Caco-2 (cell line): ENCODE results near the gene GHRH. TPM values are rescaled to one million over a fixed set of nuclear protein-coding genes. Genes with fewer than 3 reads are reported as not detected.

Source experiments
- BruUV-seq: library from RNA; stranded (reverse); fragments of 400-500 nt; replicated peaks from 2 replicates; lab custom pipeline; 2021; lab: Mats Ljungman, UMichigan
- CTCF ChIA-PET: fragments of 300-600 bp; sonication (Branson Sonifier 250); formaldehyde crosslinking; loops from one replicate; lab custom pipeline; 2022; ENCODE audit warnings: antibody characterized with exemption; lab: Charles Lee
- POLR2A ChIA-PET: fragments of 300-600 bp; sonication (Branson Sonifier 250); formaldehyde crosslinking; loops from one replicate; lab custom pipeline; 2022; ENCODE audit warnings: antibody characterized with exemption; lab: Charles Lee
- DNase-seq, 2 experiments: peaks; one replicate each; pipeline versions ENCODE4 v3.0.0 to v3.0.0-alpha.2; 2020 to 2022
- H3K27me3 ChIP-seq: replicated peaks from 2 replicates; pipeline ENCODE4 v1.6.0; 2011; ENCODE audit warnings: low read length; ENCODE audit not compliant: control insufficient read depth, insufficient read depth
- H3K36me3 ChIP-seq: 2 replicates; pipeline ENCODE4 v1.5.1; 2011; ENCODE audit warnings: low read length; ENCODE audit not compliant: control insufficient read depth, insufficient read depth
- H3K4me1 ChIP-seq: fragments of 250-450 bp; sonication (Bioruptor Pico); 2 replicates; pipeline ENCODE4 v1.5.1; 2020; ENCODE audit warnings: mild to moderate bottlenecking
- H3K4me3 ChIP-seq: 2 replicates; pipeline ENCODE4 v1.5.1; 2011; ENCODE audit warnings: low read depth, mild to moderate bottlenecking, control low read depth, low read length
- H3K9me3 ChIP-seq: fragments of 250-450 bp; sonication (Bioruptor Pico); 2 replicates; pipeline ENCODE4 v1.5.1; 2020; ENCODE audit warnings: mild to moderate bottlenecking, moderate library complexity
- H3K27ac Mint-ChIP-seq: one replicate; pipeline ENCODE4 v1.8.0; 2022; ENCODE audit warnings: mixed read lengths; ENCODE audit not compliant: unreplicated experiment
- H3K27me3 Mint-ChIP-seq: one replicate; pipeline ENCODE4 v1.8.0; 2022; ENCODE audit warnings: mixed read lengths; ENCODE audit not compliant: insufficient read depth, unreplicated experiment
- H3K36me3 Mint-ChIP-seq: one replicate; pipeline ENCODE4 v1.8.0; 2022; ENCODE audit warnings: mild to moderate bottlenecking, mixed read lengths; ENCODE audit not compliant: insufficient read depth, unreplicated experiment
- H3K4me1 Mint-ChIP-seq: one replicate; pipeline ENCODE4 v1.8.0; 2022; ENCODE audit warnings: low read depth, mixed read lengths; ENCODE audit not compliant: unreplicated experiment
- H3K4me3 Mint-ChIP-seq: one replicate; pipeline ENCODE4 v1.8.0; 2022; ENCODE audit warnings: mild to moderate bottlenecking, moderate library complexity, mixed read lengths; ENCODE audit not compliant: unreplicated experiment
- H3K9me3 Mint-ChIP-seq: one replicate; pipeline ENCODE4 v1.8.0; 2022; ENCODE audit warnings: mixed read lengths; ENCODE audit not compliant: unreplicated experiment
- CTCF ChIP-seq, 2 experiments: fragments of 200-600 bp in 1 of 2; IDR thresholded peaks; 1 replicate in 1 of 2; 2 replicates in 1 of 2; pipeline versions ENCODE4 v1.5.1 to v1.8.0; 2011 to 2022; ENCODE audit warnings: antibody characterized with exemption in 1 of 2, control low read depth in 1 of 2, inconsistent platforms in 1 of 2, low read depth in 1 of 2, low read length in 1 of 2, mild to moderate bottlenecking in 1 of 2, moderate library complexity in 1 of 2; ENCODE audit not compliant: insufficient read depth in 1 of 2, severe bottlenecking in 1 of 2, unreplicated experiment in 1 of 2
- intact Hi-C: fragments of 100-400 bp; cut with micrococcal nuclease; formaldehyde crosslinking; loops from one replicate; pipeline ENCODE4 v1.10.0; 2022; ENCODE audit not compliant: unreplicated experiment
- total RNA-seq: library from RNA; stranded (reverse); gene quantifications from 2 replicates; pipeline ENCODE4 v1.2.3, GENCODE V29; 2022

Gene GHRH
- total RNA-seq, 1 experiment from 2014 or later, result not detected

DNA sequence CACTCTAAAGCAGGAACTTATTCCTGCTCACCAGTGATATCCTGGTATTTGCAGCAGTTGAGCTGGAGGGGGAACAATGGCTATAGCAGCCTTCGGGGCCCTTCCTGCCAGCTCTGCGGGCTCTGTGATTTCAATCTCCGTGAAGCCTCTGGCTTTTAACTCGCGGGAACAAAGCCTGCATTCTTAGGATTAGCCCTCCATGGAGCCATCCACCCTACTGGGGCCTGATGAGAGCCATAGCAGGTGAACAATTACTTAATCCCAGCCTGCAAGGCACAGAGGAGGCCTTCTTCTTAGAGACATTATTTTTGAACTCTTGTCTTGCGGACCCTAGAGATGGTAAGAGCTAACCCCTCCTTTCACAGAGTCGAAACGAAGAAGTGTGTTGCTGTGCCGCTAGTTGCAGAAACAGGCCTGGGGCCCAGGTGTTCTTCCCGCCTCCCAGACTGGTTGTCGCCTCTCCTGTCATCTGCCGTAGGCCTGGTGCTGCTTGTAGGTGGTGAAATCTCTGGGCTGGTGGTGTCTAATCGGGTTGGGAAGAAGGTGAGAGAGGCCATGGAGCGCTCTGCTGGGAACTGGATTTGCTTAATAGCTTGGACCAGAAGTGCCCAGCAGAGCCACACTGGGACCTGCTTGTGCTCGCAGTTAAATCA, 9.7 kb downstream of the GHRH start:
- POLR2A ChIA-PET, result no interaction called here
- no peak overlapping the region for H3K4me3 Mint-ChIP-seq
- no TSS peak for BruUV-seq

GRCh38 chr20:37249304-37249703, 12.3 kb downstream of the GHRH start:
- H3K27me3 ChIP-seq, result no peaks in the 10 kb centered on the region
- Mint-ChIP-seq H3K4me3 (no peak overlapping the region), H3K4me1 (no peaks in the 10 kb centered on the region), H3K9me3 (no peaks in the 10 kb centered on the region), H3K27me3 (no peaks in the 10 kb centered on the region), H3K27ac (no peak overlapping the region), H3K36me3 (peaks cover 39% of the 10 kb centered on the region)
- DNase-seq, result no peak
- H3K9me3 ChIP-seq, result no peaks in the 10 kb centered on the region
- ChIA-PET CTCF (interaction anchor here (0.6 kb wide), 1 partner anchor 57 kb away, joined by 4 read pairs; no protein-coding TSS in a partner anchor), POLR2A (no interaction called here)
- BruUV-seq, result no TSS peak
- no peaks in the 10 kb centered on the region for H3K36me3 ChIP-seq
- intact Hi-C loops, result no loop called here
- H3K4me1 ChIP-seq, result no peaks in the 10 kb centered on the region
- no peak for TF ChIP-seq CTCF (IDR thresholded peaks at IDR 0.05; ENCODE audit: insufficient read depth in 1 of 2, low read depth in 1 of 2, low read length in 1 of 2, severe bottlenecking in 1 of 2, unreplicated experiment in 1 of 2)
- no peak overlapping the region for H3K4me3 ChIP-seq

More for the DNA sequence above, 9.7 kb downstream of the GHRH start:
- peaks cover 22% of the 10 kb centered on the region for H3K36me3 Mint-ChIP-seq
- Histone ChIP-seq H3K4me3 (no peak overlapping the region), H3K36me3 (no peaks in the 10 kb centered on the region), H3K4me1 (no peaks in the 10 kb centered on the region), H3K9me3 (no peaks in the 10 kb centered on the region), H3K27me3 (no peaks in the 10 kb centered on the region; the same call in 1 of the 2 replicates)
- no peak for TF ChIP-seq CTCF (IDR thresholded peaks at IDR 0.05; ENCODE audit: insufficient read depth in 1 of 2, low read depth in 1 of 2, low read length in 1 of 2, severe bottlenecking in 1 of 2, unreplicated experiment in 1 of 2)
- no peaks in the 10 kb centered on the region for H3K9me3 Mint-ChIP-seq
- H3K4me1 Mint-ChIP-seq, result no peaks in the 10 kb centered on the region
- no peaks in the 10 kb centered on the region for H3K27me3 Mint-ChIP-seq
- CTCF ChIA-PET, result no interaction called here
- intact Hi-C loops, result no loop called here
- DNase-seq, result no peak
- H3K27ac Mint-ChIP-seq, result no peak overlapping the region

GRCh38 chr20:37247547-37247946, 14.1 kb downstream of the GHRH start:
- ChIA-PET POLR2A (no interaction called here), CTCF (interaction anchor here (0.7 to 1.3 kb wide), 3 partner anchors 10 to 27 kb away, joined by 3 to 6 read pairs (median 3); no protein-coding TSS in a partner anchor)
- Mint-ChIP-seq H3K27ac (no peak overlapping the region), H3K36me3 (peaks cover 55% of the 10 kb centered on the region), H3K27me3 (no peaks in the 10 kb centered on the region), H3K4me1 (no peaks in the 10 kb centered on the region), H3K9me3 (no peaks in the 10 kb centered on the region), H3K4me3 (no peak overlapping the region)
- no TSS peak for BruUV-seq
- no peak for TF ChIP-seq CTCF (IDR thresholded peaks at IDR 0.05; ENCODE audit: insufficient read depth in 1 of 2, low read depth in 1 of 2, low read length in 1 of 2, severe bottlenecking in 1 of 2, unreplicated experiment in 1 of 2)
- no peak overlapping the region for H3K4me3 ChIP-seq
- no peaks in the 10 kb centered on the region for H3K9me3 ChIP-seq
- H3K36me3 ChIP-seq, result 0 out of 2 replicates have a peak, but pooled peaks cover 3% of the 10 kb centered on the region
- no peaks in the 10 kb centered on the region for H3K4me1 ChIP-seq
- H3K27me3 ChIP-seq, result no peaks in the 10 kb centered on the region
- intact Hi-C loops, result no loop called here
- no peak for DNase-seq
